ENCODE data around the gene CDKAL1.

The CDKAL1 gene

GRCh38 chr6:20710341-20710740 is 176.1 kb downstream of the CDKAL1 start:
- TF ChIP-seq GATA2 (IDR thresholded peaks at IDR 0.05; ENCODE audit: low read depth, low read length) (no peak), GATA3 (IDR thresholded peaks at IDR 0.05; ENCODE audit: low read depth, low read length) (no peak)

DNA sequence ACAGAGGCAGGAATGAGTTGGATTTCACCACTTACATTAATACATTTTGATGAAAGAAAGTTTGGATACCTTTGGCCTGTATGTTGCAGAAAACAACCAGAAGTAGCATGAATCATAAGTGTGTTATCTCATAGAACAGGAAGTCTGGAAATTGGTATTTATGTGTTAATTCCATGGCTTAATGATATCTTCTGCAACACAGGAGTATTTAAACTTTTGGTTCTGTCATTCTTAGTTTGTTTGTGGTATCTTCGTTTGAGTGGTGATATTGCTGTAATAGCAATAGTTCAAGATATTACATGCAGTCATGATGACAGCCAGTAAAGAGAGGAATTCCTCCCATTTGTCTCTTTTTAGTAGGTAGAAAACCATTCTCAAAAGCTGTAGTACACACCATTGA is 177.3 kb downstream of the CDKAL1 start:
- no peak for TF ChIP-seq GATA3 (IDR thresholded peaks at IDR 0.05; ENCODE audit: low read depth, low read length)
- no peak for TF ChIP-seq GATA2 (IDR thresholded peaks at IDR 0.05; ENCODE audit: low read depth, low read length)

DNA sequence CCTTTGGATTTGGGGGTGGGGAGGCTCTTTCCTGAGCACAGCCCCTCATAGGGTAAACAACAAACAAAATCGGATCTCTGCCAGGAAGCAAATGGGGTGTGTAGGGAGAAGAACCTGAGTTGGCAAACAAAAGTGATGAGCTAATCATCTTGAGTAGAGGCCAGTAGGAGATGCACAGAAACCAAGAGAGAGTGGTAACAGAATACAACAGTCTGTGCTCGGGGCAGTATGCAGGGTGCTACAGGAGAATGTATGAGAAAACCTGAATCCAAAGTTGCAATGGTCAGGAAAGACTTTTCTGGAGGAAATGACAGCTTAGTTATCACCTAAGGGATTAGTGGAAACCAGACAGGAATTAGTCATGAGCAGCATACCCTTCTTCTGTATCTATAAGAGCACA is 177.8 kb downstream of the CDKAL1 start:
- no peak for TF ChIP-seq GATA3 (IDR thresholded peaks at IDR 0.05; ENCODE audit: low read depth, low read length)
- TF ChIP-seq GATA2 (IDR thresholded peaks at IDR 0.05; ENCODE audit: low read depth, low read length): no peak

- TF ChIP-seq GATA3 (IDR thresholded peaks at IDR 0.05; ENCODE audit: low read depth, low read length): no peak
- TF ChIP-seq GATA2 (IDR thresholded peaks at IDR 0.05; ENCODE audit: low read depth, low read length): no peak
Measured at GRCh38 chr6:20715135-20715806, 181.0 kb downstream of the CDKAL1 start.

- TF ChIP-seq GATA3 (IDR thresholded peaks at IDR 0.05; ENCODE audit: low read depth, low read length) (no peak), GATA2 (IDR thresholded peaks at IDR 0.05; ENCODE audit: low read depth, low read length) (no peak)
Measured at GRCh38 chr6:20716865-20717264, 182.6 kb downstream of the CDKAL1 start.

DNA sequence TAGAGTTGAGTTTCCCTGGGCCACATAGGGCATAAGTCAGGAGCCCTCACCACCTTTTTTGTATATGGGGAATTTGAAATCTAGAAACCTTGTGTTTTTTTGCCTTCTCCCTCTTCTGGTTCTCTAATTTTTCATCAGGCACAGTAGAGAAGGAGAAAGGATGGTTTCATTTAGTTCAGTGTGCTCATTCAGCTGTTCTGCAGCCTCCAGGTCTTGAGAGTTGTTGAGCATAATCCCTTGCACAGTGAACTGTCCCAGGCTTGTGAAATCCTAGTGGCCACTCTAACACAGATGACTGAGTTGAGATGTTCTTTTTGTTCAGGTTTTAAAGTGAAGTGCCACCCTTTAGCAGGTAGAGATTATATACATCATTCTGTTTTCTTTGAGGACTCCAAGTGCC is 183.5 kb downstream of the CDKAL1 start:
- TF ChIP-seq GATA2 (IDR thresholded peaks at IDR 0.05; ENCODE audit: low read depth, low read length) (no peak), GATA3 (IDR thresholded peaks at IDR 0.05; ENCODE audit: low read depth, low read length) (no peak)

DNA sequence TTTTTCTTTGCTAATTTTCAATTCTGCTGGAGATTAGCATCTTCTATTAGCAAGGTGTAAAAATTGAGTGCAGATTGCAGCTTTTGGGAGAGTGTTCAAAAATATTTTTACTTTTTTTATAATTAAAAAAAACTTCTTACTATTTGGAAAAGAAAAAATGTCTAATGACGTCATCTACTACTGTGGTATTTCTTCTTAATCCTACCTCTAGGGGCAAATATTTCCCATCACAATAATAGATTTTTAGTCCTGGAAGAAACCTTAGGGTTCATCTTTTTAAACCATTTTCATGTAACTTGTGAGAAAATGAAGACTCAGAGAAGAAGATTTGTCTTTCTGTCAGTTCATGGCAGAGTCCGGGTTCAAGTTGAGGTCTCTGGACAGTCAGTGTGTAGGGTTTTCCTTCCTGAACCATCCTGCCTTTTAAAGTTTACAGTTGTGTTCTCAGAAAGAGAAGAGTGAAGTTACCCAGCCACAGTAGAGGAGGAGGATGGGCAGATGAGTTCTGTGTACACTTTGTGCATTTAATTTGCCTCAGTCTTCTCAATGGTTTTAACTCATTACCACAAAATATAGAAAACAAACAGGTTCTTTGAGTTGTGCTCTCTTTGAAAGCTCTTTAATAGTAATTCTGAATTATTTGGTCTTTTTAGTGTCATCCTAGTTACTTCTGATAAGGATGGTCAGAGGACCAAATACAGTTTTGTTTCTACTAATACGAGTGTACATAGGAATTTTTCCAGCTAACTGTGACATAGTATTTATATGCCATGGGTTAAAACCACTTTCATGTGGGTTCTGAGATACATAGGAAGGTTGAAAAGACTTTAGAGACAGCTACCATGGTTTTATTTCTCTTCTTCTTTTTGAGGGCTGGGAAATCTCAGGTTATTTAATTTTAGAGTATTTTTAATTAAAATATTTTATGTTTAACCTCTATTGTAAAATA is 184.7 kb downstream of the CDKAL1 start:
- no peak for TF ChIP-seq GATA2 (IDR thresholded peaks at IDR 0.05; ENCODE audit: low read depth, low read length)
- no peak for TF ChIP-seq GATA3 (IDR thresholded peaks at IDR 0.05; ENCODE audit: low read depth, low read length)

GRCh38 chr6:20719980-20720379 is 185.7 kb downstream of the CDKAL1 start:
- TF ChIP-seq GATA3 (IDR thresholded peaks at IDR 0.05; ENCODE audit: low read depth, low read length) (no peak), GATA2 (IDR thresholded peaks at IDR 0.05; ENCODE audit: low read depth, low read length) (no peak)

DNA sequence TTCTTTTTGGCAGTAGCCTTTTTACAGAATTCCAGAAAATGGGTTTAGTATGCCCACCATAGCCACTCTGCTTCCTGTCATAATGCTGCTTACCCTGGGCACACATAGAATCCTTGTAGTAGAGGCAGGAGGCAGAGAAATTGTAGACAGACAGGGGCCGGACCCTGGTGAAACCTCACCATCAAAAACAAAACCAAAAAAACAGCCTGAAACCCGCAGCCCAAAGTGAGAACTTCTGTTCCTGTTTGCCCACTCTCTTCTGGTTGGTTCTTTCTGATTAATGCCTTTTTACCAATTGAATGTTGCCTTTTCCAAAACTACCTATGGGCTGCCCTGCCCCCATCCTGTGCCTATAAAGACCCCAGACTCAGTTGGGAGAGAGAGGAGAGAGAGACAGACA is 188.2 kb downstream of the CDKAL1 start:
- TF ChIP-seq GATA2 (IDR thresholded peaks at IDR 0.05; ENCODE audit: low read depth, low read length) (no peak), GATA3 (IDR thresholded peaks at IDR 0.05; ENCODE audit: low read depth, low read length) (no peak)

- no peak for TF ChIP-seq GATA3 (IDR thresholded peaks at IDR 0.05; ENCODE audit: low read depth, low read length)
- no peak for TF ChIP-seq GATA2 (IDR thresholded peaks at IDR 0.05; ENCODE audit: low read depth, low read length)
Measured at GRCh38 chr6:20723236-20723635, 189.0 kb downstream of the CDKAL1 start.

GRCh38 chr6:20724443-20725190 is 190.4 kb downstream of the CDKAL1 start:
- TF ChIP-seq GATA3 (IDR thresholded peaks at IDR 0.05; ENCODE audit: low read depth, low read length) (no peak), GATA2 (IDR thresholded peaks at IDR 0.05; ENCODE audit: low read depth, low read length) (no peak)

GRCh38 chr6:20729086-20729485 is 194.8 kb downstream of the CDKAL1 start:
- TF ChIP-seq GATA3 (IDR thresholded peaks at IDR 0.05; ENCODE audit: low read depth, low read length) (no peak), GATA2 (IDR thresholded peaks at IDR 0.05; ENCODE audit: low read depth, low read length) (no peak)

DNA sequence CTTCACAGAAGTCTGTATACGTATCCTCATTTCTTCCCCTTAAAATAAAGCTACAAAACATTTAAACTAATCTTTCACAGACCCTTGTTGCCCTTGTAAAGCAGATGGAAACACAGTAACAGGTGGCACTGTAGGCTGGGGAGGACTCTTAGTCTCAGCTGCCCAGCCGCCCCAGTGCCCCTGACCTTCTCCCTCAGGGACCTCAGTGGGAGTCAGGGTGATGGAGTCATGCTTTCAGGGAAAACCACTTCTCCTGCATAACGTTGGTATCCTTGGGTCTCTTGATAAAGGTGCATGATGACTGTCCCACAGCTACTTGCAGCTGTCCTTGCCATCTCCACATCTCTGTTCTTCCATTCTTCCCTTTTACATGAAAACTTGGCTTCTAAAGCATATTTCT is 198.6 kb downstream of the CDKAL1 start:
- TF ChIP-seq GATA2 (IDR thresholded peaks at IDR 0.05; ENCODE audit: low read depth, low read length) (no peak), GATA3 (IDR thresholded peaks at IDR 0.05; ENCODE audit: low read depth, low read length) (no peak)

- TF ChIP-seq GATA2 (IDR thresholded peaks at IDR 0.05; ENCODE audit: low read depth, low read length): no peak
- TF ChIP-seq GATA3 (IDR thresholded peaks at IDR 0.05; ENCODE audit: low read depth, low read length): no peak
Measured at GRCh38 chr6:20737912-20738311, 203.7 kb downstream of the CDKAL1 start.

Data from SH-SY5Y (cell line).